Measurements from ENCODE around the gene ATXN7L3. TPM values are rescaled to one million over a fixed set of nuclear protein-coding genes. Genes with fewer than 3 reads are reported as not detected.

Gene ATXN7L3
- total and polyA plus RNA-seq, 9 of the 15 experiments (the other 6 are each of a cell fraction or from before 2014, with no cell fraction given) = 0.62 to 66.1 (median 33.2) TPM

DNA sequence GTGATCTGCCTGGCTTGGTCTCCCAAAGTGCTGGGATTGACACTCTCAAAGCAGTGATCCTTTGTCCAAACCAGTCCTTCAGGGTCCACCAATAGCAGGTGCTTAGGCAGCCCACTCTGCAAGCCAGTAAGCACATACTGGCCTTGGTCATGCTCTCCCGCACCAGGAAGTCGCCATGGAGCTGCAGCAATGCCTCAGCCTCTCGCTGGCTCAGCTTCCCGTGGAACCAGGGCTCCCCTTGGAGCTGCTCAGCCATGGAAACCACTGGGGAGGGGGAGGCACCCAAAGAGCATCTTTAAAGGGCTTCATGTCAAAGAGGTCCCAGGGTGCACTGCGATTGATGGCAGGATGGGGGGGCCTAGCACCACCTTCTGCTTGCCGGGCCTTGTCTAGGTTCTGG, 29.4 kb upstream of the ATXN7L3 start:
- Histone ChIP-seq H3K36me3 (ENCODE audit: control insufficient read depth, insufficient read depth, low read length) (no peaks in the 10 kb centered on the region), H3K9me3 (replicated peaks; ENCODE audit: control insufficient read depth, insufficient read depth, low read depth, low read length) (no peaks in the 10 kb centered on the region), H3K79me2 (ENCODE audit: control insufficient read depth, insufficient read depth, low read length) (no peaks in the 10 kb centered on the region), H3K27me3 (ENCODE audit: control insufficient read depth in 2 of 2, insufficient read depth in 2 of 2, low read length in 2 of 2) (no peaks in the 10 kb centered on the region), H3K27ac (ENCODE audit: extremely low read depth, low read depth, low read length) (no peak overlapping the region), H3K4me3 (no peak overlapping the region), H2AFZ (ENCODE audit: low read depth, low read length) (no peak overlapping the region), H3K4me2 (ENCODE audit: insufficient read depth, low read length) (no peak overlapping the region), H3K9ac (ENCODE audit: insufficient read depth in 1 of 2, low read depth in 2 of 2, low read length in 2 of 2) (peak overlapping the region in 1 of 2 experiments; percentile 20; a peak in 1 of 4 replicates), H3K4me1 (replicated peaks in 1 of 2; ENCODE audit: control insufficient read depth in 2 of 2, insufficient read depth in 2 of 2, low read length in 2 of 2) (peaks cover 0 to 8% of the 10 kb centered on the region in 2 experiments; a peak in 1 of 5 replicates), H4K20me1 (replicated peaks; ENCODE audit: control insufficient read depth, insufficient read depth, low read length) (no peaks in the 10 kb centered on the region), H3K9me1 (ENCODE audit: control insufficient read depth, insufficient read depth, low read length) (no peaks in the 10 kb centered on the region)
- ChIA-PET POLR2A (interaction anchor here (0.6 to 1.8 kb wide), 2 partner anchors 7 to 31 kb away, joined by 3 to 5 read pairs; no protein-coding TSS in a partner anchor), CTCF (ENCODE audit: low intra/inter-chr PET ratio) (no interaction called here)
- WGBS (ENCODE audit: insufficient coverage, low coverage, missing lambda C conversion rate) = 38% methylated on average over 6 of the region's 6 CpGs
- no peak for ATAC-seq
- no peak for TF ChIP-seq ZNF830 (CRISPR knock-in tag; IDR thresholded peaks at IDR 0.05)
- TF ChIP-seq, protein P1, sequence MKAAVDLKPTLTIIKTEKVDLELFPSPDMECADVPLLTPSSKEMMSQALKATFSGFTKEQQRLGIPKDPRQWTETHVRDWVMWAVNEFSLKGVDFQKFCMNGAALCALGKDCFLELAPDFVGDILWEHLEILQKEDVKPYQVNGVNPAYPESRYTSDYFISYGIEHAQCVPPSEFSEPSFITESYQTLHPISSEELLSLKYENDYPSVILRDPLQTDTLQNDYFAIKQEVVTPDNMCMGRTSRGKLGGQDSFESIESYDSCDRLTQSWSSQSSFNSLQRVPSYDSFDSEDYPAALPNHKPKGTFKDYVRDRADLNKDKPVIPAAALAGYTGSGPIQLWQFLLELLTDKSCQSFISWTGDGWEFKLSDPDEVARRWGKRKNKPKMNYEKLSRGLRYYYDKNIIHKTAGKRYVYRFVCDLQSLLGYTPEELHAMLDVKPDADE (conservative IDR thresholded peaks at IDR 0.05; ENCODE audit: control insufficient read depth, low read depth, low read length) = no peak
- TF ChIP-seq SRF (CRISPR knock-in tag; IDR thresholded peaks at IDR 0.05) = no peak
- TF ChIP-seq, protein P2, sequence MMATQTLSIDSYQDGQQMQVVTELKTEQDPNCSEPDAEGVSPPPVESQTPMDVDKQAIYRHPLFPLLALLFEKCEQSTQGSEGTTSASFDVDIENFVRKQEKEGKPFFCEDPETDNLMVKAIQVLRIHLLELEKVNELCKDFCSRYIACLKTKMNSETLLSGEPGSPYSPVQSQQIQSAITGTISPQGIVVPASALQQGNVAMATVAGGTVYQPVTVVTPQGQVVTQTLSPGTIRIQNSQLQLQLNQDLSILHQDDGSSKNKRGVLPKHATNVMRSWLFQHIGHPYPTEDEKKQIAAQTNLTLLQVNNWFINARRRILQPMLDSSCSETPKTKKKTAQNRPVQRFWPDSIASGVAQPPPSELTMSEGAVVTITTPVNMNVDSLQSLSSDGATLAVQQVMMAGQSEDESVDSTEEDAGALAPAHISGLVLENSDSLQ (IDR thresholded peaks at IDR 0.05) = no peak
- no peak for TF ChIP-seq RBM17 (IDR thresholded peaks at IDR 0.05; ENCODE audit: borderline replicate concordance, low read depth, low read length)
- TF ChIP-seq ZNF354B (CRISPR knock-in tag; IDR thresholded peaks at IDR 0.05) = no peak
- no peak for TF ChIP-seq FOXK1 (CRISPR knock-in tag; IDR thresholded peaks at IDR 0.05; ENCODE audit: borderline replicate concordance)
- no peak for FAIRE-seq
- intact Hi-C loops (cut with micrococcal nuclease) (no loop called here), in situ Hi-C loops (cut with MboI) (no loop called here)
- no TSS peak for BruUV-seq (replicated peaks)
- DNase-seq (ENCODE audit: extremely low read depth in 1 of 4, low spot score in 3 of 4) = no peak

Data from K562 (cell line).